Frontal cortex (tissue), 4 donors: ENCODE results near the gene SELENOH. TPM values are rescaled to one million over a fixed set of nuclear protein-coding genes. Genes with fewer than 3 reads are reported as not detected.
A peak's percentile ranks its signal among the peaks of the same experiment; 100 is the strongest.
"Not testable (repeated sequence)": the region's sequence is repeated elsewhere in the genome, so short reads cannot be mapped to it uniquely, and the experiment has no call there.

Experiments used
- DNase-seq, 2 donors: peaks; one replicate each; pipeline ENCODE4 v3.0.0; 2012; ENCODE audit warnings: low spot score in 2 of 2
- FAIRE-seq: peaks from 2 replicates; lab custom pipeline; 2012; peaks lifted over from hg19 to GRCh38; lab: Jason Lieb, UNC
- total RNA-seq: library from RNA; depleted of rRNA; stranded (reverse); fragments of >200 nt; gene quantifications from one replicate; pipeline ENCODE4 v1.2.3, GENCODE V29; 2014
- donor health status: control.
- donor health status: control.
- donor health status: control.

Gene SELENOH, protein sequence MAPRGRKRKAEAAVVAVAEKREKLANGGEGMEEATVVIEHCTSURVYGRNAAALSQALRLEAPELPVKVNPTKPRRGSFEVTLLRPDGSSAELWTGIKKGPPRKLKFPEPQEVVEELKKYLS
- total RNA-seq: 48.9 TPM

- FAIRE-seq (no peak), DNase-seq (peak; percentile 76 to 91)
Observed at GRCh38 chr11:57741132-57742086, at the start of gene SELENOH. Gene SELENOH, plus strand, starts transcription at chr11:57741491. Its CDS starts 105 bp downstream, at chr11:57741596.

DNA sequence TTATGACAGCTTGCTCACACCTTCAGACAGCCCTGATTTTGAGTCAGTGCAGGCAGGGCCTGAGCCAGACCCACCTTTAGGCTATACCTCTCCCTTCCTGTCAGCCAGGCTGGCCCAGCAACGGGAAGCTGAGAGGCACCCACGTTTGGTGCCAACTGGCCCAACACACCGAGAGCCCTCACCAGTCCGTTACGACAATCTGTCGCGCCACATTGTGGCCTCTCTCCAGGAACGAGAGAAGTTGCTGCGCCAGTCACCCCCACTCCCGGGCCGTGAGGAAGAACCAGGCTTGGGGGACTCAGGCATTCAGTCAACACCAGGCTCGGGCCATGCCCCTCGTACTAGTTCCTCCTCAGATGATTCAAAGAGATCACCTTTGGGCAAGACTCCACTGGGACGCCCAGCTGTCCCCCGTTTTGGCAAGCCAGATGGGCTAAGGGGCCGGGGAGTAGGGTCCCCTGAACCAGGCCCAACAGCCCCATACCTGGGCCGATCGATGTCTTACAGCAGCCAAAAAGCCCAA lies 42.4 kb upstream of the SELENOH start:
- DNase-seq: no peak
- FAIRE-seq: no peak

GRCh38 chr11:57699813-57700212 lies 41.5 kb upstream of the SELENOH start:
- no peak for DNase-seq
- FAIRE-seq: no peak

DNA sequence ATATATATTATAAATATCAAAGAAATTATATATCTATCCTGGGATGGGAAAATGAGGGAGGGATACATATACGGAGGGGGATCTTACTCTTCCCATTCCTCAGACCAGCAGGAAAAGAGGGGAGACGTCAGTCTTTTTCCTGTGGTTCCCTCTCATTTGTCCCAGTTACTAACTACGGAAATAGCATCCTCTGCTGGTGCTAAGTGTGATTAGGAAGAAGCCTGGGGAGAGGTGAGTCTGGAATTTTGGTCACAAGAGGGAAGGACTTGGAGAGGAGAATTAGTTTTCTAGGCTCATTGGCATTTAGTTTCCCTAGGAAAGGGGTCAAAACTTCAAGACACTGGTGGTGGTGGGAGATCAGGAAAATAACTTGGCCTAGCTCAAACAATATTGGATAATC lies 40.9 kb upstream of the SELENOH start:
- no peak for DNase-seq
- FAIRE-seq: no peak

- no peak for FAIRE-seq
- DNase-seq: no peak
Observed at GRCh38 chr11:57703341-57703740, 38.0 kb upstream of the SELENOH start.

DNA sequence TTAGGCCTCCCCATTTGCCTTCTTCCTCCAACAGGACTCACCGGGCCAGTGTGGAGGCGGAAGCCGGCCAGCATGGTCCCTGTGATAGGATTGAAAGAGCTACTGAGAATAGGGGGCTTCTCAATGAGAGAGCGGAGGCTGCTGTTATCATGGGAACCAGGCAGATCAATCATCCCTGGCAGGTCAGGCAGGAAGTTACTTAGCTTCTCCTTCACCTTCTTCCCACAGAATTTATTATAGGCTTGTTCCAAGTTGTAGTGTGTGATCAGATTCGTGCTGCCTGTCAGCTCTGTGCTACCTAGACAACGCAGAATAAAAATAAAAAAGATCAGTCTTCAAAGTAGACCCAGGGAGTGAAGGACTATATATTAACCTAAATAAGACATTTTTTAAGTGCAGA lies 36.4 kb upstream of the SELENOH start:
- DNase-seq (no peak), FAIRE-seq (no peak)

- FAIRE-seq: not testable (repeated sequence)
Observed at GRCh38 chr11:57705432-57705831, 35.9 kb upstream of the SELENOH start.

GRCh38 chr11:57709802-57710367 lies 31.4 kb upstream of the SELENOH start:
- no peak for FAIRE-seq
- DNase-seq: no peak

More at GRCh38 chr11:57705432-57705831, 35.9 kb upstream of the SELENOH start:
- DNase-seq: not testable (repeated sequence)

GRCh38 chr11:57711414-57712255 lies 29.7 kb upstream of the SELENOH start, which contains the start of gene MED19:
Gene MED19, minus strand, starts transcription at chr11:57712215. Its CDS starts 36 bp downstream, at chr11:57712179.
- no peak for FAIRE-seq
- no peak for DNase-seq

GRCh38 chr11:57712256-57713150 lies 28.8 kb upstream of the SELENOH start, which contains the start of gene TMX2:
Gene TMX2, plus strand, starts transcription at chr11:57712593. Its CDS starts 26 bp downstream, at chr11:57712619.
- peak; percentile 88 to 94 for DNase-seq
- peak; percentile 99 for FAIRE-seq

DNA sequence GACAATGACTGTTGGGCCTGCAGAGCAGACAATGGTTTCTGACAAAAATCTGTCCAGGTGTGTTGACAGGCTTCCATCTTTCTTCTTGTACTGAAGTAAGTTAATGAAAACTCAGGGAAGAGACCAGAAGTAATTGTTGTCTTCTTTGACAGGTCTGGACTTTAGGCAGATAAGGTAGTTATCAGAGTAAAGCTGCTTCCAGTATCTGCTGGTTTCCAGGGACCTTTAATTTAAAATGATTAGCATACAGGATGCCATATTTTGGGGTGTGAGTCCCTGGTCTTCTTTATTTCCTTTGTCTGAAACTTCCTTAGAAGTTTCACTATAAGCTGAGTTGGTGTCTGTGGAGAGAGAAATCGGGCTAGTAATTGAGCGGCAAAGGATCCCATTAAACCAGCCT lies 27.5 kb upstream of the SELENOH start:
- FAIRE-seq (no peak), DNase-seq (no peak)

DNA sequence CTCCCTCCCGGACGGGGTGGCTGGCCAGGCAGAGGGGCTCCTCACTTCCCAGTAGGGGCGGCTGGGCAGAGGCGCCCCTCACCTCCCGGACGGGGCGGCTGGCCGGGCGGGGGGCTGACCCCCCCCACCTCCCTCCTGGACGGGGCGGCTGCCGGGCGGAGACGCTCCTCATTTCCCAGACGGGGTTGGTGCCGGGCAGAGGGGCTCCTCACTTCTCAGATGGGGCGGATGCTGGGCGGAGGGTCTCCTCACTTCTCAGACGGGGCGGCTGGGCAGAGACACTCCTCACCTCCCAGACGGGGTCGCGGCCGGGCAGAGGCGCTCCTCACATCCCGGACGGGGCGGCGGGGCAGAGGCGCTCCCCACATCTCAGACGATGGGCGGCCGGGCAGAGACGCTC lies 24.6 kb upstream of the SELENOH start:
- DNase-seq, FAIRE-seq: not testable (repeated sequence)

DNA sequence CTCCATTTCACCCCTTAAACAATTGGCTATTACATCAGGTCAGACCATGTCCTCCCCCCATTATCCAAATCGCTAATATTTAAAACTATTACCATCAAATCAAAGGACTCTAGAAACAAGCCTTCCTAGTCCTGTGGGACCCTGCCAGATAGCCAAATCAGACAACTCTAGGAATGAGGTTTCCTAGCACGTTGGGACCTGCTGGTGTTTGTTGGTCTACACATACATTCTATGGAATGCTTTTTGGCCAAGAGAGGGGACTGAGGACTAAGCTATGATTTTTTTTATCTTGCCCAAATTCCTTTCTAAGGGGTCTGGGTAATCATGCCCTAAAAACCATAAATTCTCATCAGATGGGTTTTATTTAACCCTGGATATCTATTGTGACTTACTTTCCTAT lies 14.1 kb upstream of the SELENOH start:
- DNase-seq: no peak
- no peak for FAIRE-seq

- no peak for FAIRE-seq
- DNase-seq: no peak
Observed at GRCh38 chr11:57728829-57729228, 12.5 kb upstream of the SELENOH start.

DNA sequence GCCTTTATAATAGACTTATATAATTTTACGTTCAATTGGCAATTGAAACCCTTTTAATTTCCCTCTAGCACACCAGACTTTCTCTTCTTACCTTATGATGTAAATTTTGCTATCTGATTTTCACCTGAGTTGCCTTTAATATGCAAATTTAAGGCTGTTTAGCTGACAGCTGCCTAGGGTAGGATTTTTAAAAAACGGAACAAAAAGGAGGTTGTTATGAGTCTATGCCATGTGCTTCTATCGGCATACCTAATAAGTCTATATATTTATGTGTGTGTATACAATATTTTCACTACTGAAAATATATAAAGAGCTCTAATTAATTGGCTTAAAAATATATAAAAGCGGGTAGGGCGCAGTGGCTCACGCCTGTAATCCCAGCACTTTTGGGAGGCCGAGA lies 11.8 kb upstream of the SELENOH start:
- DNase-seq (no peak), FAIRE-seq (no peak)

- no peak for DNase-seq
- FAIRE-seq: no peak
Observed at GRCh38 chr11:57732661-57733060, 8.6 kb upstream of the SELENOH start.

DNA sequence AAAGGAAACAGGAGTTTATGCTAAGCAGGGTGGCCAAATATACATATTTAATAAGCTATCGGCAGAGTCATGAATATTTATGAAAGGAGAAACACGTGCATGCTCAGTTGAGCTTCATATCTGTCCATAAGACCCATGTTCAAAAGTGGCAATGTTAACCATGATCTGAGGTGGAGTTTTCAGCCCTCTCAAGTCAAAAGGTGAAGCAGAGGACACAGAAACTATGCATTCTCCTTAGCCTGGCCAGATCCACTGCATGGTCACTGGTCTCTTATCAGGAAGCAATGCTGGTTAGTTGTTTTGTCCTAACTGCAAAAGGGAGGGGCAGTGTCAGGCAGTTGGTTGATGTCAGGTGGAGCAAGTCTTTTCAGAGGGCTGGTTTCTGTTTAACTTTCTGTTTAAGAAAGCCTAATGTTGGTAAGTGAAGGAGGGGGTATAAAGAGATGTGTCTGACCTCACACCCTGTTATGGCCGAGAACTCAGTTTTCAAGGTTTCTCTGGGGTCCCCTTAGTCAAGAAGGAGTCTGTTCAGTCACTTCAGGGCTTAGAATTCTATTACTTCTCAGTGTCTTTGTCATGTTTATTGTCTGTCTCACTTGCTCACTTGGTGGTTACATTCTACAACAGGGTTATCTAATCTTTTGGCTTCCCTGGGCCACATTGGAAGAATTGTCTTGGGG lies 5.5 kb upstream of the SELENOH start:
- no peak for DNase-seq
- no peak for FAIRE-seq

- FAIRE-seq (no peak), DNase-seq (no peak)
Observed at GRCh38 chr11:57742087-57742452, 779 bp downstream of the SELENOH start.
